ENCODE results near the gene XRN2.

GRCh38 chr20:21361266-21361665, 58.1 kb downstream of the XRN2 start:
- TF ChIP-seq POLR2A (IDR thresholded peaks at IDR 0.05; ENCODE audit: low read length) (no peak), GATA1 (IDR thresholded peaks at IDR 0.05; ENCODE audit: low read depth, low read length) (no peak)

Data from erythroblast (primary cell).